Coronary artery (tissue), 2 donors: ENCODE measurements around the gene ULK4.

Experiments used
- DNase-seq: peaks from one replicate; pipeline ENCODE4 v3.0.0-alpha.2; 2017; ENCODE audit warnings: low spot score
- H3K27ac ChIP-seq, 2 donors: fragments of 200-600 bp; sonication (generic); one replicate each; pipeline ENCODE4 v1.5.1; 2016 to 2019
- H3K4me3 ChIP-seq: fragments of 200-600 bp; sonication (generic); 2 replicates; pipeline ENCODE4 v1.5.1; 2016; ENCODE audit warnings: mild to moderate bottlenecking, moderate library complexity
- CTCF ChIP-seq: fragments of 200-600 bp; sonication (generic); IDR thresholded peaks from one replicate; pipeline ENCODE4 v1.5.1; 2019; ENCODE audit warnings: antibody characterized with exemption

ULK4 gene

GRCh38 chr3:41956574-41956973, 5.3 kb downstream of the ULK4 start:
- Histone ChIP-seq H3K27ac (no peak overlapping the region), H3K4me3 (no peak overlapping the region)
- no peak for DNase-seq
- no peak for TF ChIP-seq CTCF

- no peak for TF ChIP-seq CTCF
- Histone ChIP-seq H3K4me3 (no peak overlapping the region), H3K27ac (no peak overlapping the region)
- no peak for DNase-seq
These were observed 6.7 kb downstream of the ULK4 start for GRCh38 chr3:41955192-41955591.

GRCh38 chr3:41943311-41943843, 18.5 kb downstream of the ULK4 start:
- no peak for DNase-seq
- no peak for TF ChIP-seq CTCF
- Histone ChIP-seq H3K27ac (no peak overlapping the region), H3K4me3 (no peak overlapping the region)

GRCh38 chr3:41940393-41940792, 21.5 kb downstream of the ULK4 start:
- DNase-seq = no peak
- no peak overlapping the region for H3K4me3 ChIP-seq
- H3K27ac ChIP-seq = no peak overlapping the region
- no peak for TF ChIP-seq CTCF

GRCh38 chr3:41936384-41936783, 25.5 kb downstream of the ULK4 start:
- DNase-seq = no peak
- no peak for TF ChIP-seq CTCF
- Histone ChIP-seq H3K4me3 (no peak overlapping the region), H3K27ac (no peak overlapping the region)

GRCh38 chr3:41933154-41933676, 28.7 kb downstream of the ULK4 start:
- no peak for TF ChIP-seq CTCF
- no peak overlapping the region for H3K27ac ChIP-seq
- DNase-seq = no peak
- no peak overlapping the region for H3K4me3 ChIP-seq

- DNase-seq = no peak
- no peak for TF ChIP-seq CTCF
These were observed 29.4 kb downstream of the ULK4 start for GRCh38 chr3:41932464-41932863.

More at GRCh38 chr3:41932464-41932863, 29.4 kb downstream of the ULK4 start:
- H3K27ac ChIP-seq = no peak overlapping the region
- H3K4me3 ChIP-seq = no peak overlapping the region
